GM13977 (cell line): ENCODE results near the gene ZNF722.
"Not testable (repeated sequence)": the region's sequence is repeated elsewhere in the genome, so short reads cannot be mapped to it uniquely, and the experiment has no call there.

Source experiments
- DNase-seq: peaks from one replicate; pipeline ENCODE4 v3.0.0; 2012; ENCODE audit warnings: low spot score
- CTCF ChIP-seq: IDR thresholded peaks from 2 replicates; pipeline ENCODE4 v1.5.1; 2012; ENCODE audit warnings: mild to moderate bottlenecking, control low read depth; ENCODE audit not compliant: insufficient read depth; ENCODE audit errors: extremely low read depth, missing control alignments
- in situ Hi-C: fragments of 300-500 bp; cut with MboI; formaldehyde crosslinking; loops from one replicate; pipeline ENCODE4 v1.12.0; 2022; ENCODE audit warnings: low sequenced_read_pairs, low pct_unique_long_range_greater_than_20kb, mixed read lengths, inconsistent platforms; ENCODE audit not compliant: unreplicated experiment

The ZNF722 gene

GRCh38 chr7:63998549-63998948 lies at the start of gene ZNF722:
Gene ZNF722 (plus strand): TSS chr7:63998849. CDS start chr7:63998962, 113 bp downstream.
- no peak for DNase-seq
- in situ Hi-C loops: no loop called here
- TF ChIP-seq CTCF: no peak

GRCh38 chr7:63953181-63953580 lies 45.5 kb upstream of the ZNF722 start:
- DNase-seq: no peak
- TF ChIP-seq CTCF: no peak
- in situ Hi-C loops: no loop called here

- in situ Hi-C loops: no loop called here
- no peak for TF ChIP-seq CTCF
- DNase-seq: no peak
Measured at GRCh38 chr7:63968629-63969028, 30.0 kb upstream of the ZNF722 start.

GRCh38 chr7:64015496-64015895 lies 16.8 kb downstream of the ZNF722 start:
- in situ Hi-C loops, DNase-seq: not testable (repeated sequence)

GRCh38 chr7:64035388-64035787 lies 36.7 kb downstream of the ZNF722 start:
- in situ Hi-C loops: no loop called here
- no peak for DNase-seq
- no peak for TF ChIP-seq CTCF

GRCh38 chr7:64037095-64037494 lies 38.4 kb downstream of the ZNF722 start:
- no peak for TF ChIP-seq CTCF
- no peak for DNase-seq
- in situ Hi-C loops: no loop called here

GRCh38 chr7:64045301-64046040 lies 46.8 kb downstream of the ZNF722 start, which contains the start of gene ZNF727:
Gene ZNF727 (plus strand): TSS chr7:64045434. CDS start chr7:64045622, 188 bp downstream.
- in situ Hi-C loops: no loop called here
- no peak for TF ChIP-seq CTCF
- DNase-seq: no peak
